CD4-positive, alpha-beta T cell treated with Interferon alpha-2 for 1 hour (primary cell): ENCODE data around the gene RAB33A.

Experiments
- DNase-seq, 2 donors: peaks; one replicate each; pipeline ENCODE4 v3.0.0-alpha.2; 2020 to 2022

Gene RAB33A

GRCh38 chrX:130171446-130172126 is at the start of gene RAB33A:
Gene RAB33A (plus strand): TSS chrX:130171962. CDS start chrX:130172063, 101 bp downstream.
- DNase-seq = peak; percentile 39 to 58

- DNase-seq = no peak
These were observed 47.2 kb upstream of the RAB33A start for GRCh38 chrX:130124577-130124976.

- DNase-seq = no peak
These were observed 46.5 kb upstream of the RAB33A start for GRCh38 chrX:130125091-130125874.

- DNase-seq = no peak
These were observed 40.8 kb upstream of the RAB33A start for GRCh38 chrX:130130990-130131389.

GRCh38 chrX:130136496-130136895 is 35.3 kb upstream of the RAB33A start:
- DNase-seq = no peak

- no peak for DNase-seq
These were observed 34.8 kb upstream of the RAB33A start for GRCh38 chrX:130136961-130137360.

- no peak for DNase-seq
These were observed 32.1 kb upstream of the RAB33A start for GRCh38 chrX:130139474-130140201.

- DNase-seq = peak in 1 of 2 donors; percentile 12
These were observed 27.3 kb upstream of the RAB33A start for GRCh38 chrX:130144509-130144908.

- DNase-seq = no peak
These were observed 26.6 kb upstream of the RAB33A start for GRCh38 chrX:130145123-130145522.

- DNase-seq = no peak
These were observed 24.1 kb upstream of the RAB33A start for GRCh38 chrX:130147631-130148030.

- DNase-seq = no peak
These were observed 16.2 kb upstream of the RAB33A start for GRCh38 chrX:130155564-130155963.

GRCh38 chrX:130158311-130158710 is 13.5 kb upstream of the RAB33A start:
- no peak for DNase-seq

GRCh38 chrX:130159776-130160175 is 12.0 kb upstream of the RAB33A start:
- no peak for DNase-seq

GRCh38 chrX:130162094-130162735 is 9.5 kb upstream of the RAB33A start:
- no peak for DNase-seq

GRCh38 chrX:130163398-130163797 is 8.4 kb upstream of the RAB33A start:
- no peak for DNase-seq

- no peak for DNase-seq
These were observed 6.5 kb upstream of the RAB33A start for GRCh38 chrX:130165181-130165702.

GRCh38 chrX:130165703-130166502 is 5.9 kb upstream of the RAB33A start, which contains the start of gene AIFM1:
Gene AIFM1 (minus strand): TSS chrX:130165841. CDS start chrX:130165656, 185 bp downstream.
- DNase-seq = peak; percentile 90 to 92

- no peak for DNase-seq
These were observed 5.3 kb upstream of the RAB33A start for GRCh38 chrX:130166503-130166777.

GRCh38 chrX:130167040-130167439 is 4.7 kb upstream of the RAB33A start:
- DNase-seq = no peak

- peak; percentile 67 to 74 for DNase-seq
These were observed 863 bp upstream of the RAB33A start for GRCh38 chrX:130170752-130171445.

GRCh38 chrX:130172127-130172845 is 524 bp downstream of the RAB33A start:
- no peak for DNase-seq
